Measurements from ENCODE around the gene TSPAN31.
"Not testable (repeated sequence)": the region's sequence is repeated elsewhere in the genome, so short reads cannot be mapped to it uniquely, and the experiment has no call there.

TSPAN31 gene

GRCh38 chr12:57721846-57722608, 22.8 kb upstream of the TSPAN31 start:
- not testable (repeated sequence) for DNase-seq (ENCODE audit: low read depth in 2 of 3, low spot score in 1 of 3)

GRCh38 chr12:57722716-57723629, 21.9 kb upstream of the TSPAN31 start:
- no peak for DNase-seq (ENCODE audit: low read depth in 2 of 3, low spot score in 1 of 3)

- DNase-seq (ENCODE audit: low read depth in 2 of 3, low spot score in 1 of 3), result no peak
These were observed 21.2 kb upstream of the TSPAN31 start for GRCh38 chr12:57723630-57723962.

- no peak for DNase-seq (ENCODE audit: low read depth in 2 of 3, low spot score in 1 of 3)
These were observed 20.6 kb upstream of the TSPAN31 start for GRCh38 chr12:57724003-57724935.

GRCh38 chr12:57724936-57725740, 19.7 kb upstream of the TSPAN31 start:
- DNase-seq (ENCODE audit: low read depth in 2 of 3, low spot score in 1 of 3), result no peak

GRCh38 chr12:57725851-57726150, 19.0 kb upstream of the TSPAN31 start:
- no peak for DNase-seq (ENCODE audit: low read depth in 2 of 3, low spot score in 1 of 3)

GRCh38 chr12:57726151-57726883, 18.5 kb upstream of the TSPAN31 start:
- DNase-seq (ENCODE audit: low read depth in 2 of 3, low spot score in 1 of 3), result no peak

- DNase-seq (ENCODE audit: low read depth in 2 of 3, low spot score in 1 of 3), result no peak
These were observed 17.7 kb upstream of the TSPAN31 start for GRCh38 chr12:57726884-57727757.

- DNase-seq (ENCODE audit: low read depth in 2 of 3, low spot score in 1 of 3), result no peak
These were observed 17.0 kb upstream of the TSPAN31 start for GRCh38 chr12:57727758-57728395.

GRCh38 chr12:57729321-57729844, 15.5 kb upstream of the TSPAN31 start:
- no peak for DNase-seq (ENCODE audit: low read depth in 2 of 3, low spot score in 1 of 3)

GRCh38 chr12:57730336-57731067, 14.3 kb upstream of the TSPAN31 start:
- no peak for DNase-seq (ENCODE audit: low read depth in 2 of 3, low spot score in 1 of 3)

- no peak for DNase-seq (ENCODE audit: low read depth in 2 of 3, low spot score in 1 of 3)
These were observed 13.3 kb upstream of the TSPAN31 start for GRCh38 chr12:57731411-57732080.

GRCh38 chr12:57732270-57732669, 12.6 kb upstream of the TSPAN31 start:
- no peak for DNase-seq (ENCODE audit: low read depth in 2 of 3, low spot score in 1 of 3)

GRCh38 chr12:57732726-57733593, 11.9 kb upstream of the TSPAN31 start:
- DNase-seq (ENCODE audit: low read depth in 2 of 3, low spot score in 1 of 3), result no peak

GRCh38 chr12:57733928-57734327, 10.9 kb upstream of the TSPAN31 start:
- DNase-seq (ENCODE audit: low read depth in 2 of 3, low spot score in 1 of 3), result no peak

- DNase-seq (ENCODE audit: low read depth in 2 of 3, low spot score in 1 of 3), result no peak
These were observed 10.2 kb upstream of the TSPAN31 start for GRCh38 chr12:57734591-57734990.
